ENCODE measurements around the gene KCNB1.
A peak's percentile ranks its signal among the peaks of the same experiment; 100 is the strongest.

Gene KCNB1

GRCh38 chr20:49351775-49352174, 130.7 kb downstream of the KCNB1 start:
- DNase-seq (ENCODE audit: low spot score): no peak

- DNase-seq (ENCODE audit: low spot score): no peak
Measured at GRCh38 chr20:49349694-49350252, 132.7 kb downstream of the KCNB1 start.

- DNase-seq (ENCODE audit: low spot score): no peak
Measured at GRCh38 chr20:49349078-49349477, 133.4 kb downstream of the KCNB1 start.

- DNase-seq (ENCODE audit: low spot score): no peak
Measured at GRCh38 chr20:49348563-49348962, 133.9 kb downstream of the KCNB1 start.

- no peak for DNase-seq (ENCODE audit: low spot score)
Measured at GRCh38 chr20:49347156-49347555, 135.3 kb downstream of the KCNB1 start.

- DNase-seq (ENCODE audit: low spot score): no peak
Measured at GRCh38 chr20:49346682-49347081, 135.8 kb downstream of the KCNB1 start.

- DNase-seq (ENCODE audit: low spot score): no peak
Measured at GRCh38 chr20:49345524-49345923, 136.9 kb downstream of the KCNB1 start.

- no peak for DNase-seq (ENCODE audit: low spot score)
Measured at GRCh38 chr20:49344975-49345374, 137.5 kb downstream of the KCNB1 start.

- no peak for DNase-seq (ENCODE audit: low spot score)
Measured at GRCh38 chr20:49344140-49344539, 138.3 kb downstream of the KCNB1 start.

- no peak for DNase-seq (ENCODE audit: low spot score)
Measured at GRCh38 chr20:49343246-49343645, 139.2 kb downstream of the KCNB1 start.

GRCh38 chr20:49340161-49340966, 142.1 kb downstream of the KCNB1 start:
- no peak for DNase-seq (ENCODE audit: low spot score)

GRCh38 chr20:49339123-49339522, 143.3 kb downstream of the KCNB1 start:
- no peak for DNase-seq (ENCODE audit: low spot score)

GRCh38 chr20:49338061-49338460, 144.4 kb downstream of the KCNB1 start:
- DNase-seq (ENCODE audit: low spot score): no peak

- no peak for DNase-seq (ENCODE audit: low spot score)
Measured at GRCh38 chr20:49337357-49337756, 145.1 kb downstream of the KCNB1 start.

- DNase-seq (ENCODE audit: low spot score): no peak
Measured at GRCh38 chr20:49336786-49337185, 145.7 kb downstream of the KCNB1 start.

GRCh38 chr20:49335476-49335875, 147.0 kb downstream of the KCNB1 start:
- no peak for DNase-seq (ENCODE audit: low spot score)

- DNase-seq (ENCODE audit: low spot score): no peak
Measured at GRCh38 chr20:49330701-49331615, 151.5 kb downstream of the KCNB1 start.

GRCh38 chr20:49328790-49329189, 153.7 kb downstream of the KCNB1 start:
- DNase-seq (ENCODE audit: low spot score): no peak

GRCh38 chr20:49326026-49326425, 156.4 kb downstream of the KCNB1 start:
- no peak for DNase-seq (ENCODE audit: low spot score)

GRCh38 chr20:49324306-49324705, 158.2 kb downstream of the KCNB1 start:
- no peak for DNase-seq (ENCODE audit: low spot score)

GRCh38 chr20:49323622-49324238, 158.7 kb downstream of the KCNB1 start:
- peak; percentile 57 for DNase-seq (ENCODE audit: low spot score)

- DNase-seq (ENCODE audit: low spot score): peak; percentile 66
Measured at GRCh38 chr20:49320460-49320859, 162.0 kb downstream of the KCNB1 start.

All from HuH-7 (cell line).